HepG2 (cell line): Measurements from ENCODE around the gene GNA12. TPM values are rescaled to one million over a fixed set of nuclear protein-coding genes. Genes with fewer than 3 reads are reported as not detected.

Experiments used
- GABPB1 ChIP-seq: IDR thresholded peaks from 2 replicates; pipeline ENCODE4 v1.6.1; 2016; ENCODE audit warnings: mild to moderate bottlenecking, missing genetic modification reagents, moderate library complexity, missing compliant biosample characterization
- GFI1 ChIP-seq: sonication (generic); formaldehyde crosslinking; IDR thresholded peaks from 2 replicates; pipeline ENCODE4 v1.5.0; 2020; ENCODE audit warnings: missing genetic modification reagents, mild to moderate bottlenecking, borderline replicate concordance
- KAT8 ChIP-seq: IDR thresholded peaks from 2 replicates; pipeline ENCODE4 v1.6.1; 2016; ENCODE audit warnings: missing genetic modification reagents, missing compliant biosample characterization
- MAZ ChIP-seq, 2 experiments: sonication (generic) in 1 of 2; formaldehyde crosslinking in 1 of 2; IDR thresholded peaks; 2 replicates each; pipeline versions ENCODE4 v1.5.0 to v1.6.1; 2012 to 2020; ENCODE audit warnings: low read depth in 2 of 2, mild to moderate bottlenecking in 2 of 2, borderline replicate concordance in 1 of 2, improper control_type of control experiment in 1 of 2, low read length in 1 of 2, missing genetic modification reagents in 1 of 2, moderate library complexity in 1 of 2
- NFRKB ChIP-seq: fragments of 450-650 bp; IDR thresholded peaks from 2 replicates; pipeline ENCODE4 v1.6.1; 2017
- RFXAP ChIP-seq: sonication (generic); formaldehyde crosslinking; IDR thresholded peaks from 2 replicates; pipeline ENCODE4 v1.4.0; 2020; ENCODE audit warnings: missing genetic modification reagents, borderline replicate concordance
- SRY ChIP-seq: sonication (generic); formaldehyde crosslinking; IDR thresholded peaks from 2 replicates; pipeline ENCODE4 v1.8.0; 2022; ENCODE audit warnings: mild to moderate bottlenecking, missing genetic modification reagents
- TARDBP ChIP-seq: sonication (generic); formaldehyde crosslinking; IDR thresholded peaks from 2 replicates; pipeline ENCODE4 v1.8.0; 2022; ENCODE audit warnings: mild to moderate bottlenecking, missing genetic modification reagents
- TEAD2 ChIP-seq: sonication (generic); formaldehyde crosslinking; IDR thresholded peaks from 2 replicates; pipeline ENCODE4 v1.9.0; 2021; ENCODE audit warnings: missing genetic modification reagents
- ZFP90 ChIP-seq: sonication (generic); formaldehyde crosslinking; IDR thresholded peaks from 2 replicates; pipeline ENCODE4 v1.8.0; 2022; ENCODE audit warnings: missing genetic modification reagents, mild to moderate bottlenecking, inconsistent platforms, borderline replicate concordance
- ZNF253 ChIP-seq: sonication (generic); formaldehyde crosslinking; IDR thresholded peaks from 2 replicates; pipeline ENCODE4 v1.8.0; 2022; ENCODE audit warnings: mild to moderate bottlenecking, missing genetic modification reagents, borderline replicate concordance
- ZNF761 ChIP-seq: sonication (generic); formaldehyde crosslinking; conservative IDR thresholded peaks from 2 replicates; pipeline ENCODE4 v1.4.0; 2020; ENCODE audit warnings: mild to moderate bottlenecking, missing genetic modification reagents
- ZNF782 ChIP-seq: sonication (generic); formaldehyde crosslinking; IDR thresholded peaks from 2 replicates; pipeline ENCODE4 v1.4.0; 2020; ENCODE audit warnings: missing genetic modification reagents, mild to moderate bottlenecking, borderline replicate concordance
- ZNF878 ChIP-seq: sonication (generic); formaldehyde crosslinking; IDR thresholded peaks from 2 replicates; pipeline ENCODE4 v1.8.1; 2023; ENCODE audit warnings: mild to moderate bottlenecking, missing genetic modification reagents, moderate library complexity
- polyA plus RNA-seq, 8 experiments: library from polyadenylated mRNA; depleted of rRNA in 3 of 8; stranded (reverse) in 7 of 8; unstranded in 1 of 8; fragments of >200 nt; fragmentation: Illumina TruSeq in 4 of 8; extraction: Trizol in 4 of 8; gene quantifications; 2 replicates each; pipeline versions ENCODE4 v1.2.1 to v1.2.3, GENCODE V29; 2011 to 2016; ENCODE audit warnings: low read depth in 4 of 8, missing spikeins in 1 of 8, mixed read lengths in 1 of 8; ENCODE audit not compliant: insufficient read depth in 1 of 8
- total RNA-seq, 5 experiments: library from RNA; depleted of rRNA; stranded (reverse); fragments of >200 nt; fragmentation: Illumina TruSeq; extraction: Trizol; gene quantifications; 2 replicates each; pipeline ENCODE4 v1.2.3, GENCODE V29; 2016; ENCODE audit warnings: low read depth in 1 of 5
- TF ChIP-seq, protein P1 (sequence below): sonication (generic); formaldehyde crosslinking; IDR thresholded peaks from 2 replicates; pipeline ENCODE4 v1.5.1; 2020; ENCODE audit warnings: mild to moderate bottlenecking, moderate library complexity, missing genetic modification reagents
- TF ChIP-seq, protein P2 (sequence below): sonication (generic); formaldehyde crosslinking; IDR thresholded peaks from 2 replicates; pipeline ENCODE4 v1.4.0; 2020; ENCODE audit warnings: missing genetic modification reagents
- TF ChIP-seq, protein P3 (sequence below): sonication (generic); formaldehyde crosslinking; IDR thresholded peaks from 2 replicates; pipeline ENCODE4 v1.5.1; 2020; ENCODE audit warnings: mild to moderate bottlenecking, missing genetic modification reagents, moderate library complexity
- TF ChIP-seq, protein P4 (sequence below): sonication (generic); formaldehyde crosslinking; IDR thresholded peaks from 2 replicates; pipeline ENCODE4 v1.4.0; 2020; ENCODE audit warnings: missing genetic modification reagents, borderline replicate concordance

GNA12 gene
- total and polyA plus RNA-seq, 2 of the 13 experiments (the other 11 are each of a cell fraction or from before 2014, with no cell fraction given): 16.2 to 50.9 TPM

DNA sequence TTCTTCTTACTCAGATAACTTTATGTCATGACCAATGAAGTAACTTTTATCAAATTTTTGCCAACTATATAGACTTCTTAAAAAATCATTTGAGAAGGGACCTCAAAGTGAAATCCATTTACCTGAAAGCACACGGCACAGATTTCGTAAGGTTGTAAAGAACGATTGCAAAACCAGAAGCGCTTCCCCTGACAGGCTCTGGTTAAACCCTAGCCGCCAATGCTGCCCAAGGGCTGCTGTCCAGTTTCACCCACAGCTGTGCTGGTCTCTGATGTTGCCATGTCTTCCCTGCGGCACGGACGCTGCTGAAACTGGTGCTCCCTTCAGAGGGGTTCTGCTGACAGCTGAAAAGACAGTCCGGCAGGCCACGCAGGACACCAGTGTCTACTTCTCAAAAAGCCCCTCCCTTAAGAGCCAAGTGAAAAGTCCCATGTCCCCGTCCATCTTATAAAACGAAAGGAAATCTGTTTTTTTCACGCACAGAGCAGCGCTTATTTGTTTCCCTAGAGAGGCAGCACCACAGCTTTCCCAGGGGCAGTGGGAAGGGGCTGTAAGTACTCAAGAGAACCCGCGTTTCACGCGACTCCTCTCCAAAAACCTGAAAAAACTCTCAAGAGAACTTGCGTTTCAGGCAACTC is 32.5 kb downstream of the GNA12 start (continued):
- TF ChIP-seq, protein P1, sequence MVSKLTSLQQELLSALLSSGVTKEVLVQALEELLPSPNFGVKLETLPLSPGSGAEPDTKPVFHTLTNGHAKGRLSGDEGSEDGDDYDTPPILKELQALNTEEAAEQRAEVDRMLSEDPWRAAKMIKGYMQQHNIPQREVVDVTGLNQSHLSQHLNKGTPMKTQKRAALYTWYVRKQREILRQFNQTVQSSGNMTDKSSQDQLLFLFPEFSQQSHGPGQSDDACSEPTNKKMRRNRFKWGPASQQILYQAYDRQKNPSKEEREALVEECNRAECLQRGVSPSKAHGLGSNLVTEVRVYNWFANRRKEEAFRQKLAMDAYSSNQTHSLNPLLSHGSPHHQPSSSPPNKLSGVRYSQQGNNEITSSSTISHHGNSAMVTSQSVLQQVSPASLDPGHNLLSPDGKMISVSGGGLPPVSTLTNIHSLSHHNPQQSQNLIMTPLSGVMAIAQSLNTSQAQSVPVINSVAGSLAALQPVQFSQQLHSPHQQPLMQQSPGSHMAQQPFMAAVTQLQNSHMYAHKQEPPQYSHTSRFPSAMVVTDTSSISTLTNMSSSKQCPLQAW: no peak
- no peak for TF ChIP-seq NFRKB
- 0 out of 2 replicates have a peak, but pooled peaks have one; percentile 42 for TF ChIP-seq TARDBP (CRISPR knock-in tag)
- 0 out of 2 replicates have a peak, but pooled peaks have one; percentile 71 for TF ChIP-seq SRY (CRISPR knock-in tag)
- TF ChIP-seq, protein P2, sequence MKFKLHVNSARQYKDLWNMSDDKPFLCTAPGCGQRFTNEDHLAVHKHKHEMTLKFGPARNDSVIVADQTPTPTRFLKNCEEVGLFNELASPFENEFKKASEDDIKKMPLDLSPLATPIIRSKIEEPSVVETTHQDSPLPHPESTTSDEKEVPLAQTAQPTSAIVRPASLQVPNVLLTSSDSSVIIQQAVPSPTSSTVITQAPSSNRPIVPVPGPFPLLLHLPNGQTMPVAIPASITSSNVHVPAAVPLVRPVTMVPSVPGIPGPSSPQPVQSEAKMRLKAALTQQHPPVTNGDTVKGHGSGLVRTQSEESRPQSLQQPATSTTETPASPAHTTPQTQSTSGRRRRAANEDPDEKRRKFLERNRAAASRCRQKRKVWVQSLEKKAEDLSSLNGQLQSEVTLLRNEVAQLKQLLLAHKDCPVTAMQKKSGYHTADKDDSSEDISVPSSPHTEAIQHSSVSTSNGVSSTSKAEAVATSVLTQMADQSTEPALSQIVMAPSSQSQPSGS: no peak
- peak; percentile 60; the same call in 1 of the 2 replicates for TF ChIP-seq GFI1 (CRISPR knock-in tag)
- TF ChIP-seq ZNF761 (CRISPR knock-in tag): peak; percentile 54; the same call in 1 of the 2 replicates
- TF ChIP-seq, protein P3, sequence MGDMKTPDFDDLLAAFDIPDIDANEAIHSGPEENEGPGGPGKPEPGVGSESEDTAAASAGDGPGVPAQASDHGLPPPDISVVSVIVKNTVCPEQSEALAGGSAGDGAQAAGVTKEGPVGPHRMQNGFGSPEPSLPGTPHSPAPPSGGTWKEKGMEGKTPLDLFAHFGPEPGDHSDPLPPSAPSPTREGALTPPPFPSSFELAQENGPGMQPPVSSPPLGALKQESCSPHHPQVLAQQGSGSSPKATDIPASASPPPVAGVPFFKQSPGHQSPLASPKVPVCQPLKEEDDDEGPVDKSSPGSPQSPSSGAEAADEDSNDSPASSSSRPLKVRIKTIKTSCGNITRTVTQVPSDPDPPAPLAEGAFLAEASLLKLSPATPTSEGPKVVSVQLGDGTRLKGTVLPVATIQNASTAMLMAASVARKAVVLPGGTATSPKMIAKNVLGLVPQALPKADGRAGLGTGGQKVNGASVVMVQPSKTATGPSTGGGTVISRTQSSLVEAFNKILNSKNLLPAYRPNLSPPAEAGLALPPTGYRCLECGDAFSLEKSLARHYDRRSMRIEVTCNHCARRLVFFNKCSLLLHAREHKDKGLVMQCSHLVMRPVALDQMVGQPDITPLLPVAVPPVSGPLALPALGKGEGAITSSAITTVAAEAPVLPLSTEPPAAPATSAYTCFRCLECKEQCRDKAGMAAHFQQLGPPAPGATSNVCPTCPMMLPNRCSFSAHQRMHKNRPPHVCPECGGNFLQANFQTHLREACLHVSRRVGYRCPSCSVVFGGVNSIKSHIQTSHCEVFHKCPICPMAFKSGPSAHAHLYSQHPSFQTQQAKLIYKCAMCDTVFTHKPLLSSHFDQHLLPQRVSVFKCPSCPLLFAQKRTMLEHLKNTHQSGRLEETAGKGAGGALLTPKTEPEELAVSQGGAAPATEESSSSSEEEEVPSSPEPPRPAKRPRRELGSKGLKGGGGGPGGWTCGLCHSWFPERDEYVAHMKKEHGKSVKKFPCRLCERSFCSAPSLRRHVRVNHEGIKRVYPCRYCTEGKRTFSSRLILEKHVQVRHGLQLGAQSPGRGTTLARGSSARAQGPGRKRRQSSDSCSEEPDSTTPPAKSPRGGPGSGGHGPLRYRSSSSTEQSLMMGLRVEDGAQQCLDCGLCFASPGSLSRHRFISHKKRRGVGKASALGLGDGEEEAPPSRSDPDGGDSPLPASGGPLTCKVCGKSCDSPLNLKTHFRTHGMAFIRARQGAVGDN (CRISPR knock-in tag): peak; percentile 60
- peak; percentile 42; the same call in 1 of the 2 replicates for TF ChIP-seq KAT8 (CRISPR knock-in tag)
- TF ChIP-seq ZNF253 (CRISPR knock-in tag): no peak
- TF ChIP-seq TEAD2 (CRISPR knock-in tag): no peak
- TF ChIP-seq MAZ (IDR thresholded peaks at IDR 0.05; ENCODE audit: borderline replicate concordance, low read depth, low read length): no peak
- 0 out of 2 replicates have a peak, but pooled peaks have one; percentile 19 for TF ChIP-seq MAZ (CRISPR knock-in tag; IDR thresholded peaks at IDR 0.05; ENCODE audit: low read depth)
- TF ChIP-seq ZNF878 (CRISPR knock-in tag): no peak
- TF ChIP-seq GABPB1 (CRISPR knock-in tag): 0 out of 2 replicates have a peak, but pooled peaks have one; percentile 5
- TF ChIP-seq, protein P4, sequence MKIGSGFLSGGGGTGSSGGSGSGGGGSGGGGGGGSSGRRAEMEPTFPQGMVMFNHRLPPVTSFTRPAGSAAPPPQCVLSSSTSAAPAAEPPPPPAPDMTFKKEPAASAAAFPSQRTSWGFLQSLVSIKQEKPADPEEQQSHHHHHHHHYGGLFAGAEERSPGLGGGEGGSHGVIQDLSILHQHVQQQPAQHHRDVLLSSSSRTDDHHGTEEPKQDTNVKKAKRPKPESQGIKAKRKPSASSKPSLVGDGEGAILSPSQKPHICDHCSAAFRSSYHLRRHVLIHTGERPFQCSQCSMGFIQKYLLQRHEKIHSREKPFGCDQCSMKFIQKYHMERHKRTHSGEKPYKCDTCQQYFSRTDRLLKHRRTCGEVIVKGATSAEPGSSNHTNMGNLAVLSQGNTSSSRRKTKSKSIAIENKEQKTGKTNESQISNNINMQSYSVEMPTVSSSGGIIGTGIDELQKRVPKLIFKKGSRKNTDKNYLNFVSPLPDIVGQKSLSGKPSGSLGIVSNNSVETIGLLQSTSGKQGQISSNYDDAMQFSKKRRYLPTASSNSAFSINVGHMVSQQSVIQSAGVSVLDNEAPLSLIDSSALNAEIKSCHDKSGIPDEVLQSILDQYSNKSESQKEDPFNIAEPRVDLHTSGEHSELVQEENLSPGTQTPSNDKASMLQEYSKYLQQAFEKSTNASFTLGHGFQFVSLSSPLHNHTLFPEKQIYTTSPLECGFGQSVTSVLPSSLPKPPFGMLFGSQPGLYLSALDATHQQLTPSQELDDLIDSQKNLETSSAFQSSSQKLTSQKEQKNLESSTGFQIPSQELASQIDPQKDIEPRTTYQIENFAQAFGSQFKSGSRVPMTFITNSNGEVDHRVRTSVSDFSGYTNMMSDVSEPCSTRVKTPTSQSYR: no peak
- no peak for TF ChIP-seq ZFP90
- TF ChIP-seq RFXAP: peak; percentile 34; the same call in 1 of the 2 replicates
- TF ChIP-seq ZNF782 (CRISPR knock-in tag): 0 out of 2 replicates have a peak, but pooled peaks have one; percentile 27
